Measurements from ENCODE around the gene MEPE.

MEPE gene

GRCh38 chr4:87840149-87840548, 7.4 kb downstream of the MEPE start:
- H3K27ac ChIP-seq = no peak overlapping the region
- TF ChIP-seq ZFX (IDR thresholded peaks at IDR 0.05) (no peak), CTCF (conservative IDR thresholded peaks at IDR 0.05) (no peak)

GRCh38 chr4:87843936-87844335, 11.2 kb downstream of the MEPE start:
- H3K27ac ChIP-seq = no peak overlapping the region
- TF ChIP-seq CTCF (conservative IDR thresholded peaks at IDR 0.05) (no peak), ZFX (IDR thresholded peaks at IDR 0.05) (no peak)

GRCh38 chr4:87844452-87844851, 11.7 kb downstream of the MEPE start:
- TF ChIP-seq CTCF (conservative IDR thresholded peaks at IDR 0.05) (no peak), ZFX (IDR thresholded peaks at IDR 0.05) (no peak)
- no peak overlapping the region for H3K27ac ChIP-seq

- no peak overlapping the region for H3K27ac ChIP-seq
- TF ChIP-seq CTCF (conservative IDR thresholded peaks at IDR 0.05) = no peak
- TF ChIP-seq ZFX (IDR thresholded peaks at IDR 0.05) = no peak
These were observed 13.5 kb downstream of the MEPE start for GRCh38 chr4:87846226-87846625.

GRCh38 chr4:87848622-87849351, 16.0 kb downstream of the MEPE start:
- H3K27ac ChIP-seq = no peak overlapping the region
- no peak for TF ChIP-seq ZFX (IDR thresholded peaks at IDR 0.05)
- TF ChIP-seq CTCF (conservative IDR thresholded peaks at IDR 0.05) = peak; percentile 89

GRCh38 chr4:87849612-87850011, 16.8 kb downstream of the MEPE start:
- H3K27ac ChIP-seq = no peak overlapping the region
- no peak for TF ChIP-seq ZFX (IDR thresholded peaks at IDR 0.05)
- no peak for TF ChIP-seq CTCF (conservative IDR thresholded peaks at IDR 0.05)

- TF ChIP-seq CTCF (conservative IDR thresholded peaks at IDR 0.05) = no peak
- H3K27ac ChIP-seq = no peak overlapping the region
These were observed 18.6 kb downstream of the MEPE start for GRCh38 chr4:87851332-87851731.

Measured in C4-2B (cell line).